ENCODE data around the gene MCM10. TPM values are rescaled to one million over a fixed set of nuclear protein-coding genes. Genes with fewer than 3 reads are reported as not detected.
"Not testable (repeated sequence)": the region's sequence is repeated elsewhere in the genome, so short reads cannot be mapped to it uniquely, and the experiment has no call there.

MCM10 gene
- total and polyA plus RNA-seq, 8 donors = 0.31 to 7.6 (median 2.9) TPM

DNA sequence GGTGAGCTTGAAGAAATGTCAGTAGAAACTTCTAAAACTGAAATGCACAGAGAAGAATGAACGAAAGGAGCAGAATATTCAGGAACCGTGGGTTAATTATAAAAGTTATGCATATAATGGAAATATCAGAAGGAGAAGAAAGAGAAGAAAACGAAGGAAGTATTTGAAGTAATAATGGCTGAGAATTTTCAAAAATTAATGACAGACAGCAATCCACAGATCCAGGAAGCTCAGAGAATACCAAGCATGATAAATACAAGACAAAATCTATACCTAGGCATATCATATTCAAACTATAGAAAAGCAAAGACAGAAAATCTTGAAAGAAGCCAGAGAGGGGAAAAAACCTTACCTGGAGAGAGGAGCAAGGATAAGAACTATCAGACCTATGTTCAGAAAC is 16.5 kb upstream of the MCM10 start:
- TF ChIP-seq EP300 (IDR thresholded peaks at IDR 0.05) (no peak), POLR2A (IDR thresholded peaks at IDR 0.05) (no peak), POLR2AphosphoS5 (IDR thresholded peaks at IDR 0.05) (no peak)
- TF ChIP-seq, protein P1, sequence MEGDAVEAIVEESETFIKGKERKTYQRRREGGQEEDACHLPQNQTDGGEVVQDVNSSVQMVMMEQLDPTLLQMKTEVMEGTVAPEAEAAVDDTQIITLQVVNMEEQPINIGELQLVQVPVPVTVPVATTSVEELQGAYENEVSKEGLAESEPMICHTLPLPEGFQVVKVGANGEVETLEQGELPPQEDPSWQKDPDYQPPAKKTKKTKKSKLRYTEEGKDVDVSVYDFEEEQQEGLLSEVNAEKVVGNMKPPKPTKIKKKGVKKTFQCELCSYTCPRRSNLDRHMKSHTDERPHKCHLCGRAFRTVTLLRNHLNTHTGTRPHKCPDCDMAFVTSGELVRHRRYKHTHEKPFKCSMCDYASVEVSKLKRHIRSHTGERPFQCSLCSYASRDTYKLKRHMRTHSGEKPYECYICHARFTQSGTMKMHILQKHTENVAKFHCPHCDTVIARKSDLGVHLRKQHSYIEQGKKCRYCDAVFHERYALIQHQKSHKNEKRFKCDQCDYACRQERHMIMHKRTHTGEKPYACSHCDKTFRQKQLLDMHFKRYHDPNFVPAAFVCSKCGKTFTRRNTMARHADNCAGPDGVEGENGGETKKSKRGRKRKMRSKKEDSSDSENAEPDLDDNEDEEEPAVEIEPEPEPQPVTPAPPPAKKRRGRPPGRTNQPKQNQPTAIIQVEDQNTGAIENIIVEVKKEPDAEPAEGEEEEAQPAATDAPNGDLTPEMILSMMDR (IDR thresholded peaks at IDR 0.05) = no peak
- intact Hi-C loops (cut with DNase I; ENCODE audit: low total_unique reads) = no loop called here
- DNase-seq = no peak
- no peak overlapping the region for H3K4me3 ChIP-seq
- peaks cover 7 to 43% (median 39%) of the 10 kb centered on the region in 4 donors for H3K36me3 ChIP-seq
- no peak overlapping the region for H3K27ac ChIP-seq
- WGBS, 5 donors = 76 to 99% (median 93%) methylated on average over 3 of the region's 3 CpGs
- no peaks in the 10 kb centered on the region for H3K4me1 ChIP-seq
- peaks cover 0 to 9% (median 2%) of the 10 kb centered on the region in 4 donors for H3K9me3 ChIP-seq
- H3K27me3 ChIP-seq = no peaks in the 10 kb centered on the region

DNA sequence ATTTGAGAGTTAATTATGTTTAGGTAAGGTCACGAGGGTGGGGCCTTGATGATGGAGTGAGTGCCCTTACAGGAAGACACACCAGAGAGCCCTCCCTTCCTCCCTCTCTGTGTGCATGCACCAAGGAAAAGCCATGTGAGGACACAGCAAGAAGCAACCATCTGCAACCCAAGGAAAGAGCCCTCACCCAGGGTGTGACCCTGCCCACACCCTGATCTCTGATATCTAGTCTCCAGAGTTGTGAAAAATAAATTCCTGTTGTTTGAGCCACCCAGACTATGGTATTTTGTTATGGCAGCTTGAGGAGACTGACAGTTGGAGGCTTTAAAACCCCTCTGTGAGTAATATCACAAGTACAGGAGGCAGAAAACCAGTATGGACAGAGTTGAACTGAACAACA is 15.0 kb upstream of the MCM10 start:
- intact Hi-C loops (cut with DNase I; ENCODE audit: low total_unique reads) = no loop called here
- Histone ChIP-seq H3K36me3 (peaks cover 0 to 27% (median 24%) of the 10 kb centered on the region in 4 donors), H3K4me3 (no peak overlapping the region), H3K27ac (no peak overlapping the region), H3K4me1 (no peaks in the 10 kb centered on the region), H3K9me3 (peaks cover 0 to 14% (median 3%) of the 10 kb centered on the region in 4 donors), H3K27me3 (no peaks in the 10 kb centered on the region)
- no peak for TF ChIP-seq POLR2AphosphoS5 (IDR thresholded peaks at IDR 0.05)
- TF ChIP-seq EP300 (IDR thresholded peaks at IDR 0.05) = no peak
- TF ChIP-seq, protein P1 (IDR thresholded peaks at IDR 0.05) = no peak
- TF ChIP-seq POLR2A (IDR thresholded peaks at IDR 0.05) = no peak
- no peak for DNase-seq
- WGBS, 5 donors = 75 to 95% (median 84%) methylated on average over 1 of the region's 1 CpG

DNA sequence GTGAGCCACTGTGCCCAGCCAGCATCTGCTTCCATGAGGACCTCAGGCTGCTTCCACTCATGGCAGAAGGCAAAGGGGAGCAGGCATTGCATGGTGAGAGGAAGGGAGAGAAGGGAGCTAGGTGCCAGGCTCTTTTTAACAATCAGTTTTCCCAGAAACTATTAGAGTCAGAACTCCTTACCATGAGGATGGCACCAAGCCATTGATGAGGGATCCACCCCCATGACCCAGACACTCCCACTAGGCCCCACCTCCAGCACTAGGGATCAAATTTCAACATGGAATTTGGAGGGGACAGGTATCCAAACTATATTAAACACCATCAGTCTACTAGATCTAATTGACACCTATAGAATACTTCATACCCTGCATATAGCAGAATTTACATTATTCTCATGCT is 14.2 kb upstream of the MCM10 start:
- H3K4me3 ChIP-seq = no peak overlapping the region
- TF ChIP-seq POLR2AphosphoS5 (IDR thresholded peaks at IDR 0.05) = no peak
- no peak for TF ChIP-seq EP300 (IDR thresholded peaks at IDR 0.05)
- TF ChIP-seq POLR2A (IDR thresholded peaks at IDR 0.05) = no peak
- TF ChIP-seq, protein P1 (IDR thresholded peaks at IDR 0.05) = no peak

DNA sequence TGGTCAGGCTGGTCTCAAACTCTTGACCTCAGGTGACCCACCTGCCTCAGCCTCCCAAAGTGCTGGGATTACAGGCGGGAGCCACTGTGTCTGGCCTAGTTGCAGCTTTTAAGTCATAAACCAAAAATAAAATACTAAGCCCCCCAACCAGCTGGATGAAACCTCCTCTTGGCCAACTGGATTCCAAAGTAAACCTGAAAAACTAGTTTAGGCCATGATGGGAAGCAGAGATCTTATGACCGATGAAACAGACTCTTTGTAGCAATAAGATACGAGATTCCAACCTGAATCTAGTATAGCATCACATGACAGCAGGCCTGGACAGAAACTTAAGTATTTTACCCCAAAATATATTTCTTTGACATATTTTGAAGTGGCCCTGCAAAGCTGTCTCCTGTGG is 9.1 kb upstream of the MCM10 start:
- Histone ChIP-seq H3K27me3 (no peaks in the 10 kb centered on the region), H3K27ac (no peak overlapping the region), H3K36me3 (no peaks in the 10 kb centered on the region), H3K9me3 (peaks cover 0 to 6% (median 3%) of the 10 kb centered on the region in 4 donors), H3K4me1 (no peaks in the 10 kb centered on the region), H3K4me3 (no peak overlapping the region)
- TF ChIP-seq POLR2AphosphoS5 (IDR thresholded peaks at IDR 0.05) (no peak), EP300 (IDR thresholded peaks at IDR 0.05) (no peak), POLR2A (IDR thresholded peaks at IDR 0.05) (no peak)
- TF ChIP-seq, protein P1 (IDR thresholded peaks at IDR 0.05) = no peak
- 81 to 91% (median 85%) methylated on average over 3 of the region's 3 CpGs for WGBS, 5 donors
- DNase-seq = no peak
- intact Hi-C loops (cut with DNase I; ENCODE audit: low total_unique reads) = no loop called here

More for the DNA sequence above, 14.2 kb upstream of the MCM10 start:
- Histone ChIP-seq H3K4me1 (no peaks in the 10 kb centered on the region), H3K27me3 (no peaks in the 10 kb centered on the region), H3K36me3 (peaks cover 0 to 20% (median 18%) of the 10 kb centered on the region in 4 donors), H3K9me3 (peaks cover 0 to 14% (median 3%) of the 10 kb centered on the region in 4 donors), H3K27ac (no peak overlapping the region)
- intact Hi-C loops (cut with DNase I; ENCODE audit: low total_unique reads) = no loop called here
- DNase-seq = no peak

DNA sequence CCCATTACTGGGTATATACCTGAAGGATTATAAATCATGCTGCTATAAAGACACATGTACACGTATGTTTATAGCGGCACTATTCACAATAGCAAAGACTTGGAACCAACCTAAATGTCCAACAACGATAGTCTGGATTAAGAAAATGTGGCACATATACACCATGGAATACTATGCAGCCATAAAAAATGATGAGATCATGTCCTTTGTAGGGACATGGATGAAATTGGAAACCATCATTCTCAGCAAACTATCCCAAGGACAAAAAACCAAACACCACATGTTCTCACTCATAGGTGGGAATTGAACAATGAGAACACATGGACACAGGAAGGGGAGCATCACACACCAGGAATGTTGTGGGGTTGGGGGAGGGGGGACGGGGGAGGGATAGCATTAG is 5.5 kb upstream of the MCM10 start:
- H3K27ac ChIP-seq; H3K36me3 ChIP-seq; H3K27me3 ChIP-seq; H3K9me3 ChIP-seq; H3K4me3 ChIP-seq; intact Hi-C loops (cut with DNase I; ENCODE audit: low total_unique reads); DNase-seq: not testable (repeated sequence)
- WGBS, 5 donors = 80 to 94% (median 90%) methylated on average over 4 of the region's 4 CpGs
- H3K4me1 ChIP-seq = peaks cover 5 to 11% (median 7%) of the 10 kb centered on the region in 4 donors
